K562 (cell line): ENCODE measurements around the gene ZNF768. TPM values are rescaled to one million over a fixed set of nuclear protein-coding genes. Genes with fewer than 3 reads are reported as not detected.

Experiments used
- CBX2 ChIP-seq: fragments of 200-600 bp; sonication (generic); IDR thresholded peaks from one replicate; pipeline ENCODE4 v1.6.1; 2012; ENCODE audit warnings: mild to moderate bottlenecking, low read length, inconsistent platforms; ENCODE audit not compliant: insufficient read depth, poor library complexity, severe bottlenecking
- CBX8 ChIP-seq: fragments of 200-600 bp; sonication (generic); IDR thresholded peaks from 2 replicates; pipeline ENCODE4 v1.6.1; 2012; ENCODE audit warnings: borderline replicate concordance, mixed run types, low read depth, mild to moderate bottlenecking, moderate library complexity, mixed read lengths, low read length, control low read depth, inconsistent platforms; ENCODE audit not compliant: poor library complexity, severe bottlenecking; ENCODE audit errors: extremely low read depth
- DPF2 ChIP-seq: fragments of 450-650 bp; IDR thresholded peaks from 2 replicates; pipeline ENCODE4 v1.6.1; 2016
- EWSR1 ChIP-seq: fragments of 450-650 bp; IDR thresholded peaks from 2 replicates; pipeline ENCODE4 v1.6.1; 2018; ENCODE audit warnings: borderline replicate concordance, mild to moderate bottlenecking, low read depth, moderate library complexity; ENCODE audit not compliant: partially characterized antibody
- FOXJ3 ChIP-seq: sonication (generic); formaldehyde crosslinking; IDR thresholded peaks from 2 replicates; pipeline ENCODE4 v1.4.0; 2020; ENCODE audit warnings: mild to moderate bottlenecking, missing genetic modification reagents
- FOXK1 ChIP-seq: sonication (generic); formaldehyde crosslinking; IDR thresholded peaks from 2 replicates; pipeline ENCODE4 v1.8.0; 2022; ENCODE audit warnings: missing genetic modification reagents, mild to moderate bottlenecking, borderline replicate concordance
- HDAC1 ChIP-seq, 2 experiments: fragments of 450-650 bp; IDR thresholded peaks; 2 replicates each; pipeline ENCODE4 v1.6.1; 2016 to 2017; ENCODE audit warnings: inconsistent platforms in 1 of 2, mild to moderate bottlenecking in 1 of 2, moderate library complexity in 1 of 2
- HDAC6 ChIP-seq: IDR thresholded peaks from 2 replicates; pipeline ENCODE4 v1.6.1; 2012; ENCODE audit warnings: low read depth, mild to moderate bottlenecking, control low read depth, inconsistent platforms, low read length, moderate library complexity
- HSF4 ChIP-seq: fragments of 250-450 bp; sonication (Bioruptor Pico); IDR thresholded peaks from 2 replicates; pipeline ENCODE4 v2.1.2; 2022; ENCODE audit warnings: mild to moderate bottlenecking, moderate library complexity, borderline replicate concordance
- KDM1A ChIP-seq, 2 experiments: fragments of 450-650 bp; IDR thresholded peaks; 2 replicates each; pipeline ENCODE4 v1.6.1; 2016; ENCODE audit warnings: mild to moderate bottlenecking in 2 of 2
- MED1 ChIP-seq: sonication (generic); formaldehyde crosslinking; IDR thresholded peaks from 2 replicates; pipeline ENCODE4 v1.8.1; 2023; ENCODE audit warnings: missing genetic modification reagents, borderline replicate concordance
- NCOA4 ChIP-seq: fragments of 450-650 bp; IDR thresholded peaks from 2 replicates; pipeline ENCODE4 v1.6.1; 2018; ENCODE audit warnings: mild to moderate bottlenecking; ENCODE audit not compliant: partially characterized antibody
- NFE2L1 ChIP-seq: fragments of 450-650 bp; IDR thresholded peaks from 2 replicates; pipeline ENCODE4 v1.6.1; 2016; ENCODE audit warnings: missing genetic modification characterization, low read depth, mild to moderate bottlenecking, missing compliant biosample characterization, moderate library complexity, borderline replicate concordance
- RCOR1 ChIP-seq, 2 experiments: IDR thresholded peaks; 2 replicates each; pipeline ENCODE4 v1.6.1; 2012; ENCODE audit warnings: low read depth in 2 of 2, low read length in 2 of 2, borderline replicate concordance in 1 of 2, improper control_type of control experiment in 1 of 2
- RNF2 ChIP-seq: sonication (generic); IDR thresholded peaks from 2 replicates; pipeline ENCODE4 v1.6.1; 2016
- SAP30 ChIP-seq: fragments of 200-600 bp; sonication (generic); IDR thresholded peaks from 2 replicates; pipeline ENCODE4 v1.6.1; 2012; ENCODE audit warnings: borderline replicate concordance, low read depth, mild to moderate bottlenecking, moderate library complexity, low read length, control low read depth, inconsistent platforms; ENCODE audit not compliant: insufficient read depth, poor library complexity, severe bottlenecking
- SOX6 ChIP-seq: fragments of 450-650 bp; IDR thresholded peaks from 2 replicates; pipeline ENCODE4 v1.6.1; 2014; ENCODE audit warnings: mild to moderate bottlenecking
- SUPT5H ChIP-seq: fragments of 450-650 bp; IDR thresholded peaks from 2 replicates; pipeline ENCODE4 v1.6.1; 2016
- TAF7 ChIP-seq: fragments of 450-650 bp; IDR thresholded peaks from 2 replicates; pipeline ENCODE4 v1.6.1; 2016; ENCODE audit warnings: missing genetic modification characterization, missing compliant biosample characterization
- TAF9B ChIP-seq: fragments of 450-650 bp; IDR thresholded peaks from 2 replicates; pipeline ENCODE4 v1.6.1; 2018; ENCODE audit warnings: mild to moderate bottlenecking; ENCODE audit not compliant: partially characterized antibody
- ZNF445 ChIP-seq: fragments of 250-450 bp; sonication (Bioruptor Pico); IDR thresholded peaks from 2 replicates; pipeline ENCODE4 v1.4.0; 2020; ENCODE audit warnings: low read depth, mild to moderate bottlenecking, moderate library complexity
- polyA plus RNA-seq, 8 experiments: library from polyadenylated mRNA; depleted of rRNA in 4 of 8; stranded (reverse) in 5 of 8; unstranded in 3 of 8; fragments of >200 nt; fragmentation: Nextera tagmentation in 2 of 8; fragmentation: Illumina TruSeq in 1 of 8; extraction: Ambion mirVana in 2 of 8; extraction: Trizol in 1 of 8; gene quantifications; 2 replicates each; pipeline versions ENCODE4 v1.2.1 to v1.2.3, GENCODE V29; 2011 to 2014; ENCODE audit warnings: inconsistent platforms in 1 of 8, missing spikeins in 1 of 8
- total RNA-seq, 7 experiments: library from RNA; depleted of rRNA in 6 of 7; stranded (reverse); fragments of >200 nt in 6 of 7; fragmentation: Illumina TruSeq in 2 of 7; extraction: Trizol in 2 of 7; gene quantifications; 2 replicates each; pipeline versions ENCODE4 v1.2.1 to v1.2.3, GENCODE V29; 2011 to 2021; ENCODE audit warnings: low replicate concordance in 1 of 7
- TF ChIP-seq, protein P1 (sequence below): fragments of 250-450 bp; sonication (Bioruptor Pico); IDR thresholded peaks from 2 replicates; pipeline ENCODE4 v1.8.0; 2022; ENCODE audit warnings: inconsistent platforms, mild to moderate bottlenecking, moderate library complexity, borderline replicate concordance
- TF ChIP-seq, protein P2 (sequence below): IDR thresholded peaks from 2 replicates; pipeline ENCODE4 v1.6.1; 2012; ENCODE audit warnings: low read depth, low read length, improper control_type of control experiment, borderline replicate concordance
- TF ChIP-seq, protein P3 (sequence below): fragments of 450-650 bp; formaldehyde crosslinking; IDR thresholded peaks from 2 replicates; pipeline ENCODE4 v1.4.0; 2022; ENCODE audit warnings: missing genetic modification characterization

The ZNF768 gene
- total and polyA plus RNA-seq, 9 of the 15 experiments (the other 6 are each of a cell fraction or from before 2014, with no cell fraction given): 0.13 to 50.7 (median 26.9) TPM

DNA sequence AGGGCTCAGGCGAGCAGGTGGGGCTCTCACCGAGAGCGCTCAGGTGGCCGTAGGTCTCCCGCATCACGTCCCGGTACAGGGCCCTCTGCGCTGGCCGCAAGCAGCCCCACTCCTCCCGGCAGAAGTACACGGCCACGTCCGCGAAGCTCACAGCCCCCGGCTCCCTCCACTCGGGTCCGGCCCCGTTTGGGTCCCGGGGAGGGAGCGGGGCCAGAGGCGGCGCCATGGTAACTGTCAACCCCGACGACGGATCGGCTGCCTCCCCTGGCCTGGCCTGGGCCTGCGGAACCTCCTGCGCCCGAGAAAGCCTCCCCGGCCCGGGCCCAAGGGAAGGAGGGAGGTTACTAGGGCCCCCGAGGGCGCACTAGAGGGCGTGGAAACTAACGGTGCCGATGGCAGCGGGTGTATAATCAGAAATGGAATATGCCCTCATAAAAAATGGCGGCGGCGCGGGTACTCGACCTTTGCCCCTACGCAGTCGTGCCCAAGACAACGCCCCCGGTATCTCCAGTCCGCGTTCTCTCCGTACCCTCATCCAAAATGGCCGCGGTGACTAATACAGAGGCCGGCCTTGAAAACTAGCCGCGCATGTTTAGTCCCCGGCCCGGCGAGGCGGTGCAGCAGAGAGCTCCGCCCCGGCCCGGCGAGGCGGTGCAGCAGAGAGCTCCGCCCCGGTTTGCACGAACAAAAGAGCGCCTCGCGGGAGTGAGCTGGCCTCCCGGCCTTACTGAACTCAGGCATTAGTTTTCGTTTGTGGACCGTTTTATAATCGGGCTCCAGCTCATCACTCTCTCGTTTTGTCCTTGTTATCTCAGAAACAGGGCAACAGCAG is 31.8 kb upstream of the ZNF768 start, which contains the start of gene ZNF764 (continued):
- no peak for TF ChIP-seq EWSR1
- no peak for TF ChIP-seq CBX2
- peak; percentile 69; the same call in 1 of the 2 replicates for TF ChIP-seq SOX6
- TF ChIP-seq NFE2L1 (tag): no peak
- no peak for TF ChIP-seq HSF4 (CRISPR knock-in tag)
- no peak for TF ChIP-seq KDM1A (IDR thresholded peaks at IDR 0.05)
- TF ChIP-seq TAF7 (tag): peak; percentile 56; the same call in 1 of the 2 replicates
- no peak for TF ChIP-seq DPF2
- TF ChIP-seq HDAC1 (IDR thresholded peaks at IDR 0.05): no peak; a peak in 1 of 4 replicates
- TF ChIP-seq SAP30: no peak
- TF ChIP-seq, protein P1, sequence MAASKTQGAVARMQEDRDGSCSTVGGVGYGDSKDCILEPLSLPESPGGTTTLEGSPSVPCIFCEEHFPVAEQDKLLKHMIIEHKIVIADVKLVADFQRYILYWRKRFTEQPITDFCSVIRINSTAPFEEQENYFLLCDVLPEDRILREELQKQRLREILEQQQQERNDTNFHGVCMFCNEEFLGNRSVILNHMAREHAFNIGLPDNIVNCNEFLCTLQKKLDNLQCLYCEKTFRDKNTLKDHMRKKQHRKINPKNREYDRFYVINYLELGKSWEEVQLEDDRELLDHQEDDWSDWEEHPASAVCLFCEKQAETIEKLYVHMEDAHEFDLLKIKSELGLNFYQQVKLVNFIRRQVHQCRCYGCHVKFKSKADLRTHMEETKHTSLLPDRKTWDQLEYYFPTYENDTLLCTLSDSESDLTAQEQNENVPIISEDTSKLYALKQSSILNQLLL (CRISPR knock-in tag): no peak
- TF ChIP-seq FOXJ3 (CRISPR knock-in tag): no peak
- no peak for TF ChIP-seq ZNF445 (CRISPR knock-in tag)
- TF ChIP-seq, protein P2, sequence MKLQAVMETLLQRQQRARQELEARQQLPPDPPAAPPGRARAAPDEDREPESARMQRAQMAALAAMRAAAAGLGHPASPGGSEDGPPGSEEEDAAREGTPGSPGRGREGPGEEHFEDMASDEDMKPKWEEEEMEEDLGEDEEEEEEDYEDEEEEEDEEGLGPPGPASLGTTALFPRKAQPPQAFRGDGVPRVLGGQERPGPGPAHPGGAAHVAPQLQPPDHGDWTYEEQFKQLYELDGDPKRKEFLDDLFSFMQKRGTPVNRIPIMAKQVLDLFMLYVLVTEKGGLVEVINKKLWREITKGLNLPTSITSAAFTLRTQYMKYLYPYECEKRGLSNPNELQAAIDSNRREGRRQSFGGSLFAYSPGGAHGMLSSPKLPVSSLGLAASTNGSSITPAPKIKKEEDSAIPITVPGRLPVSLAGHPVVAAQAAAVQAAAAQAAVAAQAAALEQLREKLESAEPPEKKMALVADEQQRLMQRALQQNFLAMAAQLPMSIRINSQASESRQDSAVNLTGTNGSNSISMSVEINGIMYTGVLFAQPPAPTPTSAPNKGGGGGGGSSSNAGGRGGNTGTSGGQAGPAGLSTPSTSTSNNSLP: no peak
- peak; percentile 50 for TF ChIP-seq TAF9B
- TF ChIP-seq SUPT5H: peak; percentile 66
- TF ChIP-seq, protein P3, sequence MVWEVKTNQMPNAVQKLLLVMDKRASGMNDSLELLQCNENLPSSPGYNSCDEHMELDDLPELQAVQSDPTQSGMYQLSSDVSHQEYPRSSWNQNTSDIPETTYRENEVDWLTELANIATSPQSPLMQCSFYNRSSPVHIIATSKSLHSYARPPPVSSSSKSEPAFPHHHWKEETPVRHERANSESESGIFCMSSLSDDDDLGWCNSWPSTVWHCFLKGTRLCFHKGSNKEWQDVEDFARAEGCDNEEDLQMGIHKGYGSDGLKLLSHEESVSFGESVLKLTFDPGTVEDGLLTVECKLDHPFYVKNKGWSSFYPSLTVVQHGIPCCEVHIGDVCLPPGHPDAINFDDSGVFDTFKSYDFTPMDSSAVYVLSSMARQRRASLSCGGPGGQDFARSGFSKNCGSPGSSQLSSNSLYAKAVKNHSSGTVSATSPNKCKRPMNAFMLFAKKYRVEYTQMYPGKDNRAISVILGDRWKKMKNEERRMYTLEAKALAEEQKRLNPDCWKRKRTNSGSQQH (CRISPR knock-in tag): no peak
- TF ChIP-seq NCOA4: no peak
- TF ChIP-seq RNF2: peak; percentile 48; the same call in 1 of the 2 replicates
- no peak for TF ChIP-seq CBX8
- no peak for TF ChIP-seq MED1
- TF ChIP-seq HDAC6: no peak
- TF ChIP-seq RCOR1 (IDR thresholded peaks at IDR 0.05; ENCODE audit: borderline replicate concordance in 1 of 2, low read depth in 2 of 2, low read length in 2 of 2): no peak
- TF ChIP-seq FOXK1 (CRISPR knock-in tag): no peak
